NCI-H1436 treated with DMSO at 0.1 percent for 48 hours (cell line): ENCODE results near the gene ARHGAP24.

Source experiments
- DNase-seq: peaks from one replicate; lab custom pipeline; 2025; lab: John Stamatoyannopoulos, UW

ARHGAP24 gene

DNA sequence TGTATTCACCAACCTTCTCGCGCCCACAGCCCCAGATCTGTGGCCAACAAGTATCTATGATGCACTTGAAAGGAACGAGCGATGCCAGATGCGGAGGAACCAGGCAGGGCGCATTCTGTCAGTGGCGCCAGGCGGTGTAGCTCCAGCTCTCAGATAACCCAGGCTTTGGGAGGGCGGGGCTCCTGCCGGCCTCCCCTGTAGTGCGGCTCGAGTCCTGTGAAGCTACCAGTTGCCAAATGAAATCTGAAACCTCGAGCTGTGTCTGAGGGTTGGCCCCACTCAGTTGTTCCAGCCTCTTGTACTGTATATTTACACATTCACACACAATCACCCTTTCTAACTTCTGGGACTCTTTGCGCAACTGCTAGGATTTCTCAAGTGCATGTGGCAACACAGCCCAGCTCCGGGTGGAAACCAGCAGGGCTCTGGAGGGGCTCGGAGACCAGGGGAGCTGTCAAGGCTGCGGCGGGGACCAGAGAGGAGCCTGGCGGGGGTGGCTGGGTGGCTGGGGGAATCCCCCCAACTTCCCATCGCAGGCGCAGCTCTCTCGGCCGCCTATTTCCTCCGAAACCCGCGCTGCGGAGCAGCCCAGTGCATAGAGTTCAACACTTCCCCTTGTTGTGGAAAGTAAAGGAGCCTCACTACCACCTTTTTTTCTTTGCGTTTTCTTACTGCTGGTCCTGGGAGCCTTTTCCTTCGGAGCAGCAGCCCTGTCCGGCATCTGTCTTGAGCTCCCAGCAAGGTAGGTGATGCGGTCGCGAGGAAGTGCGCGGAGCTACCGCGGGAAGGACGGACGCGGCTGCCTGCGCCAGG, at the start of gene ARHGAP24:
Gene ARHGAP24, plus strand, starts transcription at position 333 of the 813 bp plus-strand sequence.
- DNase-seq, result peak; percentile 88

DNA sequence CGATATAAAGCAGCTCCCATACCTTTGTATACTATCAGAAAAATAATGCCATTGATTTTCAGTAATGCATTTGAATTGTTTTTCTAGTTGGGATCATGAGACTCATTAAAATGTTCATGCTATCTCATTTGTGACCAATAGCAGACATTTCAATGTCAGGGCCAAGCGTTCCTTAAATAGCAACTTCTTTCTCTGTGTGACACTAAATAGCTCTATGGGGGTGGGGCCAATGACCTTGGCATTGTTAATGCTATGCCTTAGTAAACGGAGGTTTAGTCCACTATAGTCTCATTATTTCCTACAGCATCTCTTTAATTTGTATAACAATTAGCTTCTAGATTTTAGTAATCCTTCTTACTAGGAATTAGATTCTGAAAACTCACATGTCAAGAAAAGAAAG, 48.6 kb upstream of the ARHGAP24 start:
- DNase-seq, result no peak

DNA sequence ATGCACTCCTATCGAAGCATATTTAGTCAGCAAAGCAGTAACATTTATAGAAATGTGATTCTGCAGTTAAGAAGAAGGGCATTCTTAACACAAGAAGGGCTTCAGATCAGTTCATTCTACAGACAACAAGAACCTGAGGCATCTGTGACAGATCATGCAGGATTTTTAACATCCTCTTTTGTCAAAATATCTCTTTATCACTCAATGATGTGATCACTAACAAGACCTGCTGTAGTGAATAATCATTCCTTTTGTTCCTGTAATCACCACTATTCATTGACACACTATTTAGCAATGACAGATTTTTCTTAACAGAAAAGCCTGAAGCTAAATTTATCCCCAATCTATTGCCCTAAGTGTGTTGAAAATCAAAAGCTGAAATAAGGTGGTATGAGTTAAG, 47.8 kb upstream of the ARHGAP24 start:
- no peak for DNase-seq

DNA sequence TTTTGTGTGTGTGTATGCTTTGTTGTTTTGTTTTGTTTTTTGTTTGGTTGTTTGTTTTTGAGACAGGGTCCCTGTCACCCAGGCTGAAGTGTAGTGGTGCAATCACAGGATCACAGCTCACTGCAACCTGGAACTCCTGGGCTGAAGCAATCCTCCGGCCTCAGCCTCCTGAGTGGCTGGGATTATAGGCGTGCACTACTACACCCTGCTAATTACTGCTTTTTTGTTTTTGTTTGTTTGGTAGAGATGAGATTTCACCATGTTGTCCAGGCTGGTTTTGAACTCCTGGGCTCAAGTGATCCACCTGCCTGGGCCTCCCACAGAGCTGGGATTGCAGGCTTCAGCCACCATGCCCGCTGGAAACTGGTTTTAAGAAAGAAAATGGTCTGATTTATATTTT, 44.7 kb upstream of the ARHGAP24 start:
- DNase-seq, result no peak

DNA sequence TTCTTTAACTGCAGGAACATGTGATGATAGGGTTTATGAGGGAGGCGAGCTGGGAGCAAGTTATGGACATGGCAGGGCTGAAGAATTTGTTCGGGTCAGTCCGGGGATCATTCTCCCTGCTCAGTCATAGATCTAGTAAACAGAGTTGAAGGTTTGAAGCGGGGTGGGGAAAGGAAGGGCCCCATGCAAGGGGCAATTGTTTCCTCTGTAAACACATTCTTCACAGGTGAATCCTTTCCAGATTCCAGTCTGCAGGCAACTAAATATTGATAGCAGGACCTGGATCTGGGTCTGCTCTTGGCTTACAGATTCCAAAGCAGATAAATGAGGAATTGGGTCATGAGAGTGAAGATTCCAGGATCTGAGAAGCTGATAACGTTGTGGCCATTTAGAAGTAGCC, 44.3 kb upstream of the ARHGAP24 start:
- no peak for DNase-seq

DNA sequence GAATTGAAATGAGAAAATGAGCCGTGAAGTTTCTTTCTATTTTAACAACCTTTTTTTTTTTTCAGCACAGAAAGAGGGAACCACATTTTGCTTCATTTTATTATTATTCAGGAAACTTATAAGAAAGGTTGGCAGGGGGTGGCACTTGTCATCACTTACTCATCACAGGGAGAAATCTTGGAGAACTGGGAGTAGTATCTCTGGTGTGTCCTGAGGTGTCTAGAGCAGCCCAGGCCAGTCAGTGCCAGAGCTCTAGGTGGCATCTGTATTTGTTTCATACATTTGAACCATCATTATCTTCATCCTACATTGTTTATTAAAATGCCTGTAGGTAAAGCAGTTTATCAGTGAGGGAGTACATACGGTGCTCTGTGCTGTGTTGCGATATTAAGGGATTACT, 43.8 kb upstream of the ARHGAP24 start:
- DNase-seq, result no peak

DNA sequence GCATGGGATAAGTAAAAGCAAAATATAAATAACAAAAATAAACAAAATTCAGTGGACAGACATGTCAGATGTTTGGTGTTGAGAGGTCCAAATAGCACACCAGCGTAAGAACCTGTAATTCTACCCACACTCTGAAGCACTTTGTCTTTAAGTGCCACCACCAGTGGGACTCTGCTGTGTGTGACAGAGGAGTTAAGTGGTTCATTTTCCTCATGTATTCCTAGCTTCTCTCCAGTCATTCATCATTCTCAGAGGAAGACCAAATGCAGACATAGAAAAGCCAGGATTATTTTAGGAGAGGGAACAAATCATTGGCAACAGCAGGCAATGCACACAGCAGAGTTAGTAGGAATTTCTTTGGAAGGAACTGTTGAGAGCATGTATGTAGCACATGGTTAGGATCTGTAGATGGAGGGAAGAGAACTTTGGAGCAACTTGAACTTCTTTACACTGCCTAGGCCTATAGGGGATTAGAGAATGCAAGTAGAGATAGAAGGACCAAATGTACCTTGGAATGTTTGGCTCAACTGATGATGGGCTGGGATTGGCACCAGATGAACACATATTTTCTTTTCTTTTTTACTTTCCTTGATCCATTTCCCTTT, 43.0 kb upstream of the ARHGAP24 start:
- no peak for DNase-seq

DNA sequence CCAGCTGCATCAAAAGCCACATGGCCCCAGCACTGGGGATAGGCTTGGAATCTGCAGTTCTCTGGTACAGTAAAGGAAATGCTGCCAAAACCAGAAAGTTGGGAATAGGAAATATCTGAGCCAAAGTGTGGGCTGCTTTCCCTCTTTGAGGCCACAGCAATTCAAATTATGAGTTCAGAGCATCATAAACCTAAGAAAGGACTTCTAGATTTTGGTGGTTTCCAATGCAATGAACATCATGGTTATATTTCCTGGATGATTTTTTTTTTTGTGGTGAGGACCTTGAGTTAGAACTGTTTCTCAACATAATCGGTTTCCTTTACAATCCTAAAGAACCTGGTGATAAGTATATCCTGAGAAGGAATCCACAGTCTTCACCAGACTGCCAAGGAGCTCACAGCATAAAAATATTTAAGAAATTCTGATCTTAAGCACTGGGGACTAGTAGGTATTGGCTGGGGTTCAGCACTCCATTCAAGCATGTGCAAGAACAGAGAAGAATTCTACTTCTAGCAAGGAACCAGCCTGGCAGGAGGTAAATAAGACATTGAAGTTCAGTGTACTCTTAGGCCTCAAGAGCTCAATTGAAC, 29.8 kb upstream of the ARHGAP24 start:
- no peak for DNase-seq

DNA sequence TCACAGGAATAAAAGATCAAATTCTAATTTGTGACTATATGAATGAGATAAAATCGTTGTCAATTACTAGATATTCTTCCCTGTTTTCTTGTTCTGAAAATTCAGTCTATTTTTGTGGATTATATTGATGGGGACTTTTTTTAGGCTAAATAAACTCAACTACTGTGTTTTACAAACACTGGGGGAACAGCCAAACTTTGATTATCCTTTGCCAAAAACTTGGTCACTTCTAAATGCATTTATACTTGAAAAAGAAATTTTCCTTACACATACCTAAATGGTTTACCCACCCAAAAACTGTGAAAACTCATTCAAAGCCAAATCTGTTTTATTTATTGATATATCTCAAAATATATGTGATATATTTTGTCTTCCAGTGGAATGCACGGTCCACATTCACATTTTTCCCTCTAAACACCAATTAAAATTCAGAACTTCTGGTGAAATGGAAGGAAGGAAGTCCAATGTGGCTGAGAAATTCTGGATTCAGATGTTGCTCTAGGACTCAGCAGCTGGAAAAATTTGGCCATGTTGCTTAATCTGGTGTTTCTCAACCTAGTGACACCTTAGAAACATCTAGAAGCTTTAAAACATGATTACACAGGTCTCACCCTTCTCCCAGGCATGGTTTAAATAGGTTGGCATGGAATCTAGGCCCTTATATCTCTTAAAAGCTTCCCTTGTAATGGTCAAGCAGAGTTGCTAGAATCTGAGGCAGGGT, 28.6 kb upstream of the ARHGAP24 start:
- DNase-seq, result no peak

DNA sequence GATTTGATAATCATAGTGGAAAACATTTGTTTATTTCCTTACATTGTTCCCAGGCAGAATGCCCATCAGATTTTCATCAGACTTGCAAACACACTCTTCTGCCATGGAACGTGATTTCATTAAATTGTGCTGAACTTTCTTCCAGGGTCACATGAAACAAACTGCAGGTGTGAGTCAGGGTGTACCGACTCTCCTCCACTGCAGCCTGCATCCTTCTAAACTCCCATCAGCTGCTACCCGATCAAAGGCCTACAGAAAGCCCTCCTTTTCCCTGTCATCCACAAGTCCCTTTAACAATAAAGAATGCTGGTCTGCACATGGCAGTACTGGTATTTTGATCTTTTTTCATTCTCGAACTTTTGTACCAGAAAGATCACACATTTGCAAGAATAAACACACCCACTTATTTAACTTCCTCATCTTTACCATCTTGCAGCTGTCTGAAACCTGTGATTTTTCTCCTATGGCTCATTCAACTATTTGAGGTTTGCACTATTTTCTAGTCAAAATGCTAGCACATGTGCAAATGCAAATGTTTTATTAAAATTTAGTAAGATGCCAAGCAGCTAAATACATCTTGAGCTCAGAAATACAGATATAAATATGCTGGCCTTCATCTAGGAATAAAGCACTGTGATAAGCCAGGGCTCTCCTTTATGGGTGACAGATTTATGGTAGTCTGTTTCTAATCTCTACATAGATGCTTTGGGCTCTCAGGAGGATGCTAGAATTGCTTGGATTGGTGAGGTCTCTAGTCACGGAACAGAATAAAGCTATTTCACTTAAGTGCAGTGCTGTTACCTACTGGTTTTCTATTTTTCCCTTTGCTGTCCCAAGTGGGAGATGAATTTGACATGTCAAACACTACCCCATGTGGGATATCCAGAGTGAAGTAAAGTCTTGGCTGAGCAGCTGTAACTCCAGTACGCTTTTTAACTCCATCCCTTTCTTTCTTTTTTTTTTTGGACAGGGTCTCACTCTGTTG, 25.8 kb upstream of the ARHGAP24 start:
- DNase-seq, result no peak

DNA sequence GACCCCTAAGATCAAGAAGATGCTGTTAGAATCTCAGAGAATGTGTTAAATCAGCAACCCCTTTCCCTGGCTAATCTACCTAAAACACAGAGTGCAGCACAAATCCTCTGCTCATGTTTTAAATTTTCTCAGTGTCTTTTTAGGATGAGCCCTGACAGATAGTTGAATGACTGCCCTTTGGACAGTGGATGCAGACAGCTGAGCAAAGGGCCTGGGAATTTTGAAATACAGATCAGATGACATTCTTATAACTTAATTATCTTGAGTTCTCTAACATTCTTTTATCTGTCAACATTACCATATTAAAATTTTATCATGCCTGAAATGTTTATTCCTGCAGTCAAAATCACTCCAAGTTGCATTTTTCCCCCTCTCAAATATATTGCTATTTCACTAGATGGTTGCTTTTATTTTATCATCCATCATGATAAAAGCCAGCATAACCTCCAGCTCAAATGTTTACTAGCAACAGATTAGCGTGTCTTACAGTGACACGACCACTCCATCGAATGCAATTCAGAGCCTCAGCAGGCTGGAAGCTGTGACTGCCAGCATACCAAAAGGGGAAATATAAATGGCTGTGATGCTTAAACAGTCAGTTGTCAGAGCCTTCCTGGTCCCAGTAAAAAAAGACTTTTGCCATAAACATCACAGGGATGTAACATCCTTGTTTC, 22.8 kb upstream of the ARHGAP24 start:
- DNase-seq, result no peak

DNA sequence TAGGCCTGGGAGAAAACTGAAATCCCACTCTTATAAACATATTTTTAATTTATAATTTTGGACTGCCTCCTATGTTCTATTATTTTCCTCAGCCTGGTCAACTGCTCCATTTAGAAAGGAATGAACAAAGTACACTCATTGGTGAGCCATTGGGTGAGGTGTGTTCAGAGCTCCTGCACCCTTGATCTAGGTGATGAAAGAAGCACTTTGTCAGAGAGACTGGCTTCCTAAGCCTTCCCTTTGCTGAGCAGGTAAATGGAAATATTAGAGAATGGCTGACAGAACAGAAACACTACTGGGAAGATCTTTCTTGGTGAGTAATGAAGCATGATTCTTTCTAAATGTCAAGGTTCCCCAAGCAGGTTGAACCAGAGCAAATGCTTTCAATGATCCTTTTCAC, 19.0 kb upstream of the ARHGAP24 start:
- DNase-seq, result no peak

DNA sequence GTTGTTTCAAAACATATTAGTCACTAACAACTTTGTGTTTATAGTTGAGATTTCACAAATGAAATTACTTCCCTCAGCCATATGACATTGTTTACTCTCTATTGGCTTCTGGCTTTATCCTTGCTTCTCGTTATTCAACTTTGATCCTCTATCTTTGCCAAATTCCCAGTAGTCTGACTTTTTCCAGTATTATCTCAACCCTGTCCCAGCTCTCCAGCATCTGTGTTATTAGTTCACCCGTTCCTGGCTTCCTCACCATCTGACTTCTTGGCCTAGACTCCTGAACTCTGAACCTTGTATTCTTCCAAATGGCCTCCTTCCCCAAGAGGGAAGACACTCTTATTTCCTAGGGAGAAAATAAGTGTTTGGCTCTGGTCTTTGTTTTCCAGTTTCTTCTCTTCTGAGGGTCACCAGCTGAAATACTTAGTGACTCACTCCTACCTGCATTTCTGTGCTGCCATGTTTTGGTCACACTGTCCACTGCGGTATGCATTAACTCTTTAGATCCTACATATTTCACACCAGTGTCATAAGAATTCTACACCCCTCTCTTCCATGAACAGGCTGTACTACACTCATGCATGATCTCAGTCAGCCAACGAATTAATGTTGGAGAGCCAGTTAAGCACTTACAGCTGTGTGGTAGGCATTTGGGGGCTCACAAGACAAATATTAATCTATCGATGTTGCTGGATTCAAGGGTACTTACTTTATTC, 17.0 kb upstream of the ARHGAP24 start:
- DNase-seq, result no peak

DNA sequence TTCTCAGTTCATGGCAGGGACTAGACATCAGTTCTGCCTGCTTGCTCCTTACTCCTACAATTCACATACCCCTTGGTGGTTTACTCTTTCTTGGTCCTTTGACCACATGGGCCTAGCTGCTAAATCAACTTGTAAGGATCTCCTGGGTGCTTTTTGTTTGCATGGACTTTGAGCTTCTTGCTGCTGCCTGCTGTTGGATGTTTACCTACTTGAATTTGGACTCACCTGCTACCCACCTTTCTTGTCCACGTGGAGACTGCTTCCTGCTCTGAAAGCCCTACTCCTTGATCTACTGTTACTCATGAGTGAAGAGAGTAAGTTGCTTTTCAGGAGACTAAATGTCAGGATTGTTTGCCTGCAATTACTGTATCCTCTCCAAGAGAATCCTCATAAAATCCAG, 15.2 kb upstream of the ARHGAP24 start:
- no peak for DNase-seq

DNA sequence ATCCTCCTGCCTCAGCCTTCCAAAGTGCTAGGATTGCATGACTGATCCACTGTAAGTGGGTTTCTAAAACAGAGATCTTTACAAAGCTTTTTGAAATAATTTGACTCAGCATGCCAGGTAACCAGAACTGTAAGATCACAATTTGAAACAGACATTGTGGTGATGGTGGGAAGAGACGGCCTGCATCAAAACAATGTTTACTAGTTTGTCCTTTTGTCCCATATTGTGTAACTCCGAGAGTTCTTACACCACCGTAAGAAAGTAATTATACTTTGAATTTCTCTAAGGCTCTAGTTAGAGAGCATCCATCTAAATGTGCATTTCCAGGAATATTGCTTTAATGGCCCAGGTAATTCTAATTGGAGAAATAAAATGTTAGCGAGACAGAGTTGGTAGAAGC, 594 bp upstream of the ARHGAP24 start:
- no peak for DNase-seq

DNA sequence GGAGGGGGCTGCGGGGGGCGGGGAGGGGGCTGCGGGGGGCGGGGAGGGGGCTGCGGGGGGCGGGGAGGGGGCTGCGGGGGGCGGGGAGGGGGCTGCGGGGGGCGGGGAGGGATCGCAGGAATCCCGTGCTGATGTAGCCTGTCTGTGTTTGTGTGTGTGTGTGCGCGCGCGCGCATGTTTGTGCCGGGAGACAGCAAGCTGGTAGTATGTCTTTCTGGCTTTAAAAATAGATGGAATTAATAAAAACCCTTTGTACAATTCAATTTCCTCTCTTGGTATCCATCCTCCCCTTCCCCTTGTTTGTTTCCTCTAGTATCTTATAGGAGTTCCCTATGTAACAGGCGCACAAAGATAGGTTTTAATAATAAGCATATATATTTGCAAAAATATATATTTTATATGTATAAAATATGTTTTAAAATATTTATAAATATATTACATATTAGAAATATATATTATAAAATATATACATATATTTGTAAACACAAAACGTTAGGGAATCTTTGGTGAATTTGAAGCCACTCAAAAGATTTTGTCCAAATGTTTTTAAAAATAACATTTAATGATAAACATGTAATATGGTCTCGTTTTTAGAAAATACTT, 782 bp downstream of the ARHGAP24 start:
- DNase-seq, result no peak

DNA sequence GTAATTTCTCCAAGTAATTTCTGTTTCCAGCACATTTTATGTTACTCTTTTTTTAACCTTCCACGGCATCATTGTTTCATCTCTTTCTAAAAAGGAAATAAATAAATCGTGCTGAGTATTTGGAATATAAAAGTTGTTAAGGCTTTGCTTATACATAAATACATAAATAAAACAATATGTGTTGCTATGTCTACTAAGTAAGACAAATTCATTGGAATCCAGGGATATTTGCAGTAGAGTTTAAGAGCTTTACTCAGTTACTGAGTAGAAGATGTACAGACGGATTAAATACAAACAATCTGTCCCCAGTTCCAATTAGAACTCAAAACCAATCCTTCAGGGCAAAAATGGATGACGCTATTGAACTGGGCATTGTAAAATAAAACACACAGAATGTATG, 1.4 kb downstream of the ARHGAP24 start:
- DNase-seq, result no peak

DNA sequence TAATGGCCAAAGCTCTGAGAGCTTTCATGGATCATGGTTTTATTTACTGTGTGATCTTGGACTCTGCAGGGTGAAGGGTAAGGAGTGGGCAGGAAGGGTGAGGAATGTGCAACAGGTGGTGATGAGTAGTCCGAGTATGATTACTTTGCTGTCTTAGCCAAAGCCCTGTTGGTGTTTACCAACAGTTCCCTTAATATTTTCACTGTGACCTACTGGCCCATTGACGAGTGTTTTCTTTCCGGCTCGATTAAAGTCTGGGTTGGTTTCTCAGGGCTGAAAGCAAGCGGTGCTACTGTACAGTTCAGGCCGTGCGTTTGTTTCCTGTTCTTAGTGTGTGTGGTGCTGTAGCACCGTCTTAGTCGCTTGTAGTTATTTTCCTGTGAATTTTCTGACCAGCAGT, 2.6 kb downstream of the ARHGAP24 start:
- DNase-seq, result no peak

DNA sequence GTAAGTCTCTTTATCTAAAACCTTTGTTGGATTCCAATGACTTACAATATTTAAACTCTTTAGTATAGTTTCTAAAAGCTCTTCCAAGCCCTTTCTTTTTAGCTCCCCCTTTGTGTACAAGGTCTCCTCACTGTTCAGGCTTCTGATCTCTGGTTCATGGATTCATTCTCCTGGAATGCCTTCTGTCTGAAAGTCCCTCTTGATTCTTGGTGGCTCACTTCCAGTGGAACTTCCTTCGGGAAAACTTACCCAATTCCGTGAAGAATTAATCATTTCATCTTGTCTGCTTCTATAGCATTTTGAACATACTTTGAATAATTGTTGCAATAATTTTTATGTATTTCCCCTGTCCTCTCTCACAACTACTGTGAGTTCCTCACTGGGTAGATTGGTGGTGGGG, 3.6 kb downstream of the ARHGAP24 start:
- no peak for DNase-seq
